Mesenchymal stem cell (in vitro differentiated cells and primary cell): ENCODE results near the gene NEUROD6.

Experiments used
- DNase-seq: peaks from one replicate; pipeline ENCODE4 v3.0.0-alpha.2; 2013
- H2AFZ ChIP-seq: one replicate; pipeline ENCODE4 v1.6.1; 2013; ENCODE audit warnings: low read depth, mild to moderate bottlenecking, control low read depth, inconsistent platforms, low read length, moderate library complexity
- H2AK5ac ChIP-seq: 2 replicates; pipeline ENCODE4 v1.6.1; 2013; ENCODE audit warnings: low read length, moderate library complexity, mild to moderate bottlenecking, inconsistent platforms; ENCODE audit not compliant: severe bottlenecking
- H2BK120ac ChIP-seq: one replicate; pipeline ENCODE4 v1.6.1; 2013; ENCODE audit warnings: low read depth, mild to moderate bottlenecking, inconsistent platforms, low read length, moderate library complexity
- H2BK12ac ChIP-seq, 2 experiments: one replicate each; pipeline ENCODE4 v1.6.1; 2013; ENCODE audit warnings: inconsistent platforms in 2 of 2, low read length in 2 of 2, mild to moderate bottlenecking in 2 of 2, moderate library complexity in 2 of 2, control low read depth in 1 of 2
- H2BK15ac ChIP-seq: one replicate; pipeline ENCODE4 v1.6.1; 2013; ENCODE audit warnings: mild to moderate bottlenecking, low read depth, inconsistent platforms; ENCODE audit not compliant: poor library complexity, severe bottlenecking
- H2BK5ac ChIP-seq: 2 replicates; pipeline ENCODE4 v1.6.1; 2013; ENCODE audit warnings: low read depth, mild to moderate bottlenecking, low read length, control low read depth, inconsistent platforms; ENCODE audit not compliant: poor library complexity, severe bottlenecking
- H3K14ac ChIP-seq, 2 experiments: one replicate each; pipeline ENCODE4 v1.6.1; 2013; ENCODE audit warnings: inconsistent platforms in 2 of 2, low read length in 2 of 2, control low read depth in 1 of 2, mild to moderate bottlenecking in 1 of 2, moderate library complexity in 1 of 2
- H3K18ac ChIP-seq, 2 experiments: one replicate each; pipeline ENCODE4 v1.6.1; 2013; ENCODE audit warnings: inconsistent platforms in 2 of 2, low read length in 2 of 2, control low read depth in 1 of 2, low read depth in 1 of 2, mild to moderate bottlenecking in 1 of 2
- H3K23ac ChIP-seq, 2 experiments: one replicate each; pipeline ENCODE4 v1.6.1; 2013; ENCODE audit warnings: inconsistent platforms in 2 of 2, low read length in 2 of 2, mild to moderate bottlenecking in 2 of 2, moderate library complexity in 2 of 2, control low read depth in 1 of 2
- H3K27ac ChIP-seq: 2 replicates; pipeline ENCODE4 v1.5.1; 2013; ENCODE audit warnings: mild to moderate bottlenecking, moderate library complexity, low read length, control low read depth, inconsistent platforms; ENCODE audit not compliant: poor library complexity, severe bottlenecking
- H3K27me3 ChIP-seq, 2 experiments: 2 replicates each; pipeline versions ENCODE4 v1.6.1 to v1.7.0; 2013; ENCODE audit warnings: low read length in 2 of 2, mild to moderate bottlenecking in 2 of 2, moderate library complexity in 2 of 2, control low read depth in 1 of 2, inconsistent platforms in 1 of 2; ENCODE audit not compliant: control insufficient read depth in 1 of 2, insufficient read depth in 1 of 2
- H3K36me3 ChIP-seq, 2 experiments: 2 replicates each; pipeline versions ENCODE4 v1.6.1 to v1.7.0; 2013; ENCODE audit warnings: low read length in 2 of 2, control low read depth in 1 of 2, inconsistent platforms in 1 of 2, low read depth in 1 of 2, mild to moderate bottlenecking in 1 of 2; ENCODE audit not compliant: insufficient read depth in 2 of 2, control insufficient read depth in 1 of 2
- H3K4ac ChIP-seq, 2 experiments: one replicate each; pipeline ENCODE4 v1.6.1; 2013; ENCODE audit warnings: inconsistent platforms in 2 of 2, low read length in 2 of 2, mild to moderate bottlenecking in 2 of 2, moderate library complexity in 2 of 2, control low read depth in 1 of 2, low read depth in 1 of 2
- H3K4me1 ChIP-seq: 2 replicates; pipeline ENCODE4 v1.6.1; 2013; ENCODE audit warnings: low read depth, low read length, control low read depth; ENCODE audit not compliant: control insufficient read depth, insufficient read depth
- H3K4me2 ChIP-seq: 2 replicates; pipeline ENCODE4 v1.6.1; 2013; ENCODE audit warnings: low read length, mild to moderate bottlenecking, inconsistent platforms; ENCODE audit not compliant: poor library complexity, severe bottlenecking
- H3K4me3 ChIP-seq, 2 experiments: 2 replicates each; pipeline versions ENCODE4 v1.5.1 to v1.7.0; 2013; ENCODE audit warnings: low read length in 2 of 2, mild to moderate bottlenecking in 2 of 2, control low read depth in 1 of 2, low read depth in 1 of 2; ENCODE audit not compliant: insufficient read depth in 1 of 2
- H3K79me1 ChIP-seq: replicated peaks from 2 replicates; pipeline ENCODE4 v1.6.1; 2013; ENCODE audit warnings: mild to moderate bottlenecking, control low read depth, low read length, inconsistent platforms; ENCODE audit not compliant: poor library complexity, severe bottlenecking
- H3K9ac ChIP-seq: 2 replicates; pipeline ENCODE4 v1.7.0; 2013; ENCODE audit warnings: mild to moderate bottlenecking, low read length, moderate library complexity
- H3K9me3 ChIP-seq: 2 replicates; pipeline ENCODE4 v1.7.0; 2013; ENCODE audit warnings: mild to moderate bottlenecking, low read length; ENCODE audit not compliant: control insufficient read depth
- H4K8ac ChIP-seq: one replicate; pipeline ENCODE4 v1.6.1; 2013; ENCODE audit warnings: inconsistent platforms, mild to moderate bottlenecking, low read length, moderate library complexity
- H4K91ac ChIP-seq: one replicate; pipeline ENCODE4 v1.6.1; 2013; ENCODE audit warnings: mild to moderate bottlenecking, low read length, inconsistent platforms
- WGBS: methylation state at CpG from one replicate; pipeline ENCODE4 v1.1.7; 2013; ENCODE audit warnings: mixed read lengths; 5-methylcytosine and 5-hydroxymethylcytosine counted together

The NEUROD6 gene

DNA sequence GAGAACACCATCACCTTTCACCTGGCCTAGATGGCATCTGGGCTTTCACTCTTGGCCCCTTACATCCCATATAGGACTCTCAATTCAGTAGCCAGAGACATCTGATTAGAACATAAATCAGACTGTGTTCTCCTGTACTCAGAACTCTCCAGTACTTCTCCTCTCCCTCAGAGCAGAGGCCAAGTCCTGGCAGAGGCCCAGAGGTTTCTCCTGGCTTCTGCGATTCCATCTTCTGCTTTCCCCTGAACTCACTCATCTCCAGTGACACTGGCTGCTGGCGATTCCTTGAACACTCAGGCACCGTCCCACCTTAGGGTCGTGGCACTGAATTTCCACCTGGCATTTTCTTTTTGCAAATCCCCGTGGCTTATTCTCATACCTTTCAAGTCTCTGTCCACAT is 4.9 kb upstream of the NEUROD6 start:
- Histone ChIP-seq H4K91ac (no peak overlapping the region), H3K9me3 (no peaks in the 10 kb centered on the region), H3K79me1 (no peaks in the 10 kb centered on the region), H3K27me3 (peaks cover 0 to 25% of the 10 kb centered on the region in 2 experiments), H2BK5ac (no peak overlapping the region), H3K18ac (no peak overlapping the region), H3K9ac (no peak overlapping the region), H2AK5ac (no peak overlapping the region), H3K14ac (no peak overlapping the region), H3K23ac (no peak overlapping the region), H3K4me1 (no peaks in the 10 kb centered on the region), H3K4ac (no peak overlapping the region), H2BK12ac (no peak overlapping the region), H4K8ac (no peak overlapping the region), H3K4me2 (no peak overlapping the region), H3K36me3 (no peaks in the 10 kb centered on the region), H2BK15ac (no peak overlapping the region), H3K27ac (no peak overlapping the region), H3K4me3 (no peak overlapping the region), H2BK120ac (no peak overlapping the region), H2AFZ (no peak overlapping the region)
- DNase-seq, result no peak
- WGBS, result 86% methylated on average over 5 of the region's 5 CpGs

DNA sequence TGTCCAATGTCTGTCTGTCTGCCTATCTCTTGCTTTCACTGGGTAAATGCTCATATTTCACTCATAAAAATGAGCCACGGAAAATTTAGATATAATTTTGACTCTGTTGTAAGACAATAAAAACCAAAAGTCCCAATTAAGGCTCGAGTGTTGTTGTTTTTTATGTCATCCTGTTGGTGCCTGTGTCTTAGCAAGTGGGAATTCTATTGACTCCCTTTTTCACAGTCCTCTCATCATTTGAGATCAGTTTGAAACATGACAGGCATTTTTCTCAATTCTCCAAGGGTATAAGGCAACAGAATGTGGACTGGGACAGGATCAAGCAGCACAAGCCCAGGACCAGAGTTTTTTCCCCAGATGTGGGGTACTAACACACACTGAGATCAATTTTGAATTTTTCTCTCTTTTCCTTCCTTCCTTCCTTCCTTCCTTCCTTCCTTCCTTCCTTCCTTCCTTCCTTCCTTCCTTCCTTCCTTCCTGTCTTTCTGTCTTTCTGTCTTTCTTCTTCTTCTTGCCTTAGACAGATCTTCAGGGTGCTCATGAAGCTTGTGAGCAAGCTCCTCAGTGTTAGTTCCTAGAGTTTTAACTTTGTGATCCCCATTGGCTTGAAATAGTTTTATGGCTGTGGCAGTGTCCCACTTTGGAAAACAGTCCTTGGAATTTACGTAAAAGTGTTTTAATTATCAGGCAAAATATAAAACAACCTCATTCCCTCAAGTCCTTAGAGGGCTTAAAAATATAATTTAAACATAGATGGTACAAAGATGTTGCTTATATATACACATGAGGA is 3.2 kb upstream of the NEUROD6 start:
- peaks cover 3 to 39% of the 10 kb centered on the region in 2 experiments for H3K27me3 ChIP-seq
- H4K91ac ChIP-seq, result no peak overlapping the region
- H3K27ac ChIP-seq, result no peak overlapping the region
- H2BK5ac ChIP-seq, result no peak overlapping the region
- no peak overlapping the region for H2AFZ ChIP-seq
- H3K9me3 ChIP-seq, result no peaks in the 10 kb centered on the region
- no peak overlapping the region for H3K18ac ChIP-seq
- no peak overlapping the region for H4K8ac ChIP-seq
- no peak overlapping the region for H3K23ac ChIP-seq
- no peak overlapping the region for H3K9ac ChIP-seq
- no peak overlapping the region for H3K4ac ChIP-seq
- no peak overlapping the region for H2AK5ac ChIP-seq
- no peak overlapping the region for H3K14ac ChIP-seq
- DNase-seq, result no peak
- H3K4me2 ChIP-seq, result no peak overlapping the region
- no peak overlapping the region for H2BK120ac ChIP-seq
- no peaks in the 10 kb centered on the region for H3K36me3 ChIP-seq
- H3K4me1 ChIP-seq, result no peaks in the 10 kb centered on the region
- 43% methylated on average over 1 of the region's 3 CpGs for WGBS
- H2BK12ac ChIP-seq, result no peak overlapping the region
- no peaks in the 10 kb centered on the region for H3K79me1 ChIP-seq
- no peak overlapping the region for H3K4me3 ChIP-seq
- no peak overlapping the region for H2BK15ac ChIP-seq

DNA sequence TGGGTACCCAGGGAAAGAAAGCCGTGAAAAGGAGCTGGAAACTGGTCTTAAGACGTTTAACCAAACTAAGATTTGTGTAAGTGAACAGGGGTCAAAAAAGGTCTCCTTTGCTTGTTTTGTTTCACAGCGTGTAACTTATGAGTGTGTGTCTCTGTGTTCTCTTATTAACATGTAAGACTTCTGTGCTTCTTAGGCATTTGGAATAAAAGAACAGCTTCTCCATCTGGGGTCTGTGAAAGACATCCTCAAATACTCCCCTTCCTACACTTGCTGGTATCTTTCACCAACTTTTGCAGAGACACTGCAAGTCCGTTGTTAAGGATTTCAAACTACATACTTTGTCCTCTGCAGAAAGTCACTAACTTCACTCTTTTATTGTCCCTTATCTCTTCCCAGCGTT is 615 bp upstream of the NEUROD6 start:
- no peak overlapping the region for H4K8ac ChIP-seq
- peaks cover 22 to 58% of the 10 kb centered on the region in 2 experiments for H3K27me3 ChIP-seq

DNA sequence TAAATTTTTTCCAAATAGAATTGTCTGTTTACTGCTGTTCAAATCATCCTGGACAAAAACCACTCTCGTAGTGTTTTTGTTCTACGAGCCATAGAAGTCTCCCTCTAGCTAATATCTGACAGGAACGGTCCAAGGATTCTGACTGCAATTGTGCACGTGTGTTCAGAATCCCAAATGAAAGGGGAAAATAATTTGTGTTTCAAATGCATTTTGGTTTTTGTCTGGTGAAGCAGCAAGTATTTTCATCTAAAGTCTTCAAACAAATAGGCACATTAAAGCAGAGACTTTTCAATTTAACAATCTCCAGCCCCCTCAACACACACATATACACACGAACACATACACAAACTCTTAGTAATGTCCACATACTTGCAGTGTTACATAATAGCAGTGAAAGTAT is 475 bp downstream of the NEUROD6 start:
- Histone ChIP-seq H3K27ac (no peak overlapping the region), H2BK120ac (no peak overlapping the region), H3K9me3 (no peaks in the 10 kb centered on the region), H3K27me3 (peaks cover 32 to 65% of the 10 kb centered on the region in 2 experiments), H2BK5ac (no peak overlapping the region), H3K4ac (no peak overlapping the region), H3K9ac (no peak overlapping the region), H3K18ac (no peak overlapping the region), H3K14ac (no peak overlapping the region), H4K91ac (no peak overlapping the region), H3K4me1 (peaks cover 7% of the 10 kb centered on the region), H2AK5ac (no peak overlapping the region), H3K36me3 (no peaks in the 10 kb centered on the region), H4K8ac (no peak overlapping the region), H3K23ac (no peak overlapping the region), H2BK15ac (no peak overlapping the region), H3K4me3 (no peak overlapping the region), H3K79me1 (no peaks in the 10 kb centered on the region), H3K4me2 (no peak overlapping the region), H2AFZ (no peak overlapping the region), H2BK12ac (no peak overlapping the region)
- 78% methylated on average over 5 of the region's 5 CpGs for WGBS
- no peak for DNase-seq

More for the DNA sequence above, 615 bp upstream of the NEUROD6 start:
- H3K23ac ChIP-seq, result no peak overlapping the region
- no peaks in the 10 kb centered on the region for H3K9me3 ChIP-seq
- no peak overlapping the region for H3K18ac ChIP-seq
- H2BK12ac ChIP-seq, result no peak overlapping the region
- no peak overlapping the region for H3K4me3 ChIP-seq
- H3K4ac ChIP-seq, result no peak overlapping the region
- no peak overlapping the region for H3K9ac ChIP-seq
- no peak overlapping the region for H3K14ac ChIP-seq
- no peak overlapping the region for H3K4me2 ChIP-seq
- no peak overlapping the region for H2AFZ ChIP-seq
- H3K79me1 ChIP-seq, result no peaks in the 10 kb centered on the region
- H3K36me3 ChIP-seq, result no peaks in the 10 kb centered on the region
- H2BK120ac ChIP-seq, result no peak overlapping the region
- no peak overlapping the region for H2AK5ac ChIP-seq
- 58% methylated on average over 5 of the region's 5 CpGs for WGBS
- H2BK15ac ChIP-seq, result no peak overlapping the region
- no peak overlapping the region for H4K91ac ChIP-seq
- no peak overlapping the region for H2BK5ac ChIP-seq
- H3K27ac ChIP-seq, result no peak overlapping the region
- peaks cover 7% of the 10 kb centered on the region for H3K4me1 ChIP-seq
- DNase-seq, result no peak
